Measurements from ENCODE around the gene MIXL1. TPM values are rescaled to one million over a fixed set of nuclear protein-coding genes. Genes with fewer than 3 reads are reported as not detected.
"Not testable (repeated sequence)": the region's sequence is repeated elsewhere in the genome, so short reads cannot be mapped to it uniquely, and the experiment has no call there.

Gene MIXL1
- total and polyA plus RNA-seq, 2 experiments from 2014 or later = 0.97 to 1.0 TPM

DNA sequence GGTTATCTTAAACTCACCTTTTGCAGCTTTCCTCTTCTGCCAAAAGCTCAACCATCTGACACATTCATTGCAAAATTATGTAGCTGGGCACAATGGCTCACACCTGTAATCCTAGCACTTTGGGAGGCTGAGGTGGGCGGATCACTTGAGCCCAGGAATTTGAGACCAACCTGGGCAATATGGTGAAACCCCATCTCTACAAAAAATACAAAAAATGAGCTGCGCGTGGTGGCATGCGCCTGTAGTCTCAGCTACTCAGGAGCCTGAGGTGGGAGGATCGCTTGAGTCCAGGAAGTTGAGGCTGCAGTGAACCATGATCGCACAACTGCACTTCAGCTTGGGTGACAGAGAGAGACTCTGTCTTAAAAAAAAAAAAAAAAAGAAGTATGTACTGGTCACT, 20.8 kb upstream of the MIXL1 start:
- not testable (repeated sequence) for H3K4me2 ChIP-seq; H3K4me1 ChIP-seq (ENCODE audit: insufficient read depth); H3K36me3 ChIP-seq (ENCODE audit: insufficient read depth); H3K36me3 Mint-ChIP-seq (ENCODE audit: low read depth); H3K27me3 Mint-ChIP-seq (ENCODE audit: insufficient read depth, low read depth, poor library complexity); H3K27ac Mint-ChIP-seq; DNase-seq (ENCODE audit: low spot score); H3K27me3 ChIP-seq (ENCODE audit: insufficient read depth); H3K27ac ChIP-seq (ENCODE audit: low read depth); H3K9me2 ChIP-seq (ENCODE audit: insufficient read depth); H3K79me2 ChIP-seq (replicated peaks; ENCODE audit: insufficient read depth); H4K20me1 ChIP-seq (replicated peaks; ENCODE audit: insufficient read depth); H3F3A ChIP-seq (replicated peaks; ENCODE audit: low read depth); ATAC-seq; H3K4me3 ChIP-seq; H3K4me3 Mint-ChIP-seq; H3K9me3 Mint-ChIP-seq
- peak overlapping the region; percentile 20; the same call in 1 of the 2 replicates for H2AFZ ChIP-seq
- H3K4me1 Mint-ChIP-seq = peaks cover 14% of the 10 kb centered on the region

DNA sequence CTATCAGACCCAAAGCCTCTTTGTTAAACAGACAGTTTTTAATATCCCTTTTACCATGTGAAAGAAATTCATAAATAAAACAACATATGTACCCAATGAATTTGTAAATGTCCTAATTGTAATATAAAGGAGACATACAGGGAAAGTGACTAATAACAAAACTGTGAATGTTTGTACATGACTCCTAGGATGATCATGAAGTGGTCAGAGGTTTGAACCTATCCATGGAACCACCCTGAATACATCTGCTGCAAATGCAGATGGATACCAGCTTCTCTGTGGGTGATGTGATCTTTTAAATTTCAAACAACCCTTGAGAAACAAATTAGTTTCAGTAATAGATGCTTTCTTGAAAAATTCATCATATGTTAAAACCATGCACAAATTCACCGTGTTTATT, 20.2 kb upstream of the MIXL1 start:
- 0 out of 2 replicates have a peak, but pooled peaks cover 5% of the 10 kb centered on the region for H3F3A ChIP-seq (replicated peaks; ENCODE audit: low read depth)
- H3K27me3 Mint-ChIP-seq (ENCODE audit: insufficient read depth, low read depth, poor library complexity) = peaks cover 7% of the 10 kb centered on the region
- H3K4me3 Mint-ChIP-seq = no peak overlapping the region
- no peaks in the 10 kb centered on the region for H4K20me1 ChIP-seq (replicated peaks; ENCODE audit: insufficient read depth)
- no peaks in the 10 kb centered on the region; the same call in 1 of the 2 replicates for H3K4me1 ChIP-seq (ENCODE audit: insufficient read depth)
- peak overlapping the region; percentile 81 for H2AFZ ChIP-seq
- no peaks in the 10 kb centered on the region for H3K36me3 ChIP-seq (ENCODE audit: insufficient read depth)
- H3K27ac Mint-ChIP-seq = no peak overlapping the region
- no peaks in the 10 kb centered on the region for H3K27me3 ChIP-seq (ENCODE audit: insufficient read depth)
- no peak overlapping the region for H3K4me3 ChIP-seq
- no peaks in the 10 kb centered on the region for H3K9me2 ChIP-seq (ENCODE audit: insufficient read depth)
- TF ChIP-seq STAT1 (IDR thresholded peaks at IDR 0.05; ENCODE audit: unreplicated experiment) (no peak), ZNF114 (CRISPR knock-in tag; IDR thresholded peaks at IDR 0.05) (no peak), POLR2AphosphoS5 (IDR thresholded peaks at IDR 0.05; ENCODE audit: low read depth) (no peak), JUNB (IDR thresholded peaks at IDR 0.05; ENCODE audit: unreplicated experiment) (no peak)
- TF ChIP-seq, protein P1, sequence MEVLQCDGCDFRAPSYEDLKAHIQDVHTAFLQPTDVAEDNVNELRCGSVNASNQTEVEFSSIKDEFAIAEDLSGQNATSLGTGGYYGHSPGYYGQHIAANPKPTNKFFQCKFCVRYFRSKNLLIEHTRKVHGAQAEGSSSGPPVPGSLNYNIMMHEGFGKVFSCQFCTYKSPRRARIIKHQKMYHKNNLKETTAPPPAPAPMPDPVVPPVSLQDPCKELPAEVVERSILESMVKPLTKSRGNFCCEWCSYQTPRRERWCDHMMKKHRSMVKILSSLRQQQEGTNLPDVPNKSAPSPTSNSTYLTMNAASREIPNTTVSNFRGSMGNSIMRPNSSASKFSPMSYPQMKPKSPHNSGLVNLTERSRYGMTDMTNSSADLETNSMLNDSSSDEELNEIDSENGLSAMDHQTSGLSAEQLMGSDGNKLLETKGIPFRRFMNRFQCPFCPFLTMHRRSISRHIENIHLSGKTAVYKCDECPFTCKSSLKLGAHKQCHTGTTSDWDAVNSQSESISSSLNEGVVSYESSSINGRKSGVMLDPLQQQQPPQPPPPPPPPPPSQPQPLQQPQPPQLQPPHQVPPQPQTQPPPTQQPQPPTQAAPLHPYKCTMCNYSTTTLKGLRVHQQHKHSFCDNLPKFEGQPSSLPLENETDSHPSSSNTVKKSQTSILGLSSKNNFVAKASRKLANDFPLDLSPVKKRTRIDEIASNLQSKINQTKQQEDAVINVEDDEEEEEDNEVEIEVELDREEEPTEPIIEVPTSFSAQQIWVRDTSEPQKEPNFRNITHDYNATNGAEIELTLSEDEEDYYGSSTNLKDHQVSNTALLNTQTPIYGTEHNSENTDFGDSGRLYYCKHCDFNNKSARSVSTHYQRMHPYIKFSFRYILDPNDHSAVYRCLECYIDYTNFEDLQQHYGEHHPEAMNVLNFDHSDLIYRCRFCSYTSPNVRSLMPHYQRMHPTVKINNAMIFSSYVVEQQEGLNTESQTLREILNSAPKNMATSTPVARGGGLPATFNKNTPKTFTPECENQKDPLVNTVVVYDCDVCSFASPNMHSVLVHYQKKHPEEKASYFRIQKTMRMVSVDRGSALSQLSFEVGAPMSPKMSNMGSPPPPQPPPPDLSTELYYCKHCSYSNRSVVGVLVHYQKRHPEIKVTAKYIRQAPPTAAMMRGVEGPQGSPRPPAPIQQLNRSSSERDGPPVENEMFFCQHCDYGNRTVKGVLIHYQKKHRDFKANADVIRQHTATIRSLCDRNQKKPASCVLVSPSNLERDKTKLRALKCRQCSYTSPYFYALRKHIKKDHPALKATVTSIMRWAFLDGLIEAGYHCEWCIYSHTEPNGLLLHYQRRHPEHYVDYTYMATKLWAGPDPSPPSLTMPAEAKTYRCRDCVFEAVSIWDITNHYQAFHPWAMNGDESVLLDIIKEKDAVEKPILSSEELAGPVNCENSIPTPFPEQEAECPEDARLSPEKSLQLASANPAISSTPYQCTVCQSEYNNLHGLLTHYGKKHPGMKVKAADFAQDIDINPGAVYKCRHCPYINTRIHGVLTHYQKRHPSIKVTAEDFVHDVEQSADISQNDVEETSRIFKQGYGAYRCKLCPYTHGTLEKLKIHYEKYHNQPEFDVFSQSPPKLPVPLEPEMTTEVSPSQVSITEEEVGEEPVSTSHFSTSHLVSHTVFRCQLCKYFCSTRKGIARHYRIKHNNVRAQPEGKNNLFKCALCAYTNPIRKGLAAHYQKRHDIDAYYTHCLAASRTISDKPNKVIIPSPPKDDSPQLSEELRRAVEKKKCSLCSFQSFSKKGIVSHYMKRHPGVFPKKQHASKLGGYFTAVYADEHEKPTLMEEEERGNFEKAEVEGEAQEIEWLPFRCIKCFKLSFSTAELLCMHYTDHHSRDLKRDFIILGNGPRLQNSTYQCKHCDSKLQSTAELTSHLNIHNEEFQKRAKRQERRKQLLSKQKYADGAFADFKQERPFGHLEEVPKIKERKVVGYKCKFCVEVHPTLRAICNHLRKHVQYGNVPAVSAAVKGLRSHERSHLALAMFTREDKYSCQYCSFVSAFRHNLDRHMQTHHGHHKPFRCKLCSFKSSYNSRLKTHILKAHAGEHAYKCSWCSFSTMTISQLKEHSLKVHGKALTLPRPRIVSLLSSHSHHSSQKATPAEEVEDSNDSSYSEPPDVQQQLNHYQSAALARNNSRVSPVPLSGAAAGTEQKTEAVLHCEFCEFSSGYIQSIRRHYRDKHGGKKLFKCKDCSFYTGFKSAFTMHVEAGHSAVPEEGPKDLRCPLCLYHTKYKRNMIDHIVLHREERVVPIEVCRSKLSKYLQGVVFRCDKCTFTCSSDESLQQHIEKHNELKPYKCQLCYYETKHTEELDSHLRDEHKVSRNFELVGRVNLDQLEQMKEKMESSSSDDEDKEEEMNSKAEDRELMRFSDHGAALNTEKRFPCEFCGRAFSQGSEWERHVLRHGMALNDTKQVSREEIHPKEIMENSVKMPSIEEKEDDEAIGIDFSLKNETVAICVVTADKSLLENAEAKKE (CRISPR knock-in tag; IDR thresholded peaks at IDR 0.05) = no peak
- no peaks in the 10 kb centered on the region for H3K9me3 Mint-ChIP-seq
- ATAC-seq = no peak
- H3K36me3 Mint-ChIP-seq (ENCODE audit: low read depth) = no peaks in the 10 kb centered on the region
- no peak for DNase-seq (ENCODE audit: low spot score)
- peaks cover 14% of the 10 kb centered on the region for H3K4me1 Mint-ChIP-seq
- no peak overlapping the region for H3K4me2 ChIP-seq
- H3K79me2 ChIP-seq (replicated peaks; ENCODE audit: insufficient read depth) = no peaks in the 10 kb centered on the region
- H3K27ac ChIP-seq (ENCODE audit: low read depth) = no peak overlapping the region

Data from GM23338 (cell line).